Common myeloid progenitor, CD34-positive (primary cell): ENCODE data around the gene HOXB4.

Experiments used
- CTCF ChIA-PET: fragments of 350-600 bp; sonication (Branson Sonifier 250); formaldehyde crosslinking; loops from one replicate; lab custom pipeline; 2021; ENCODE audit warnings: antibody characterized with exemption; lab: Charles Lee
- POLR2A ChIA-PET: fragments of 350-600 bp; sonication (Branson Sonifier 250); formaldehyde crosslinking; loops from one replicate; lab custom pipeline; 2021; ENCODE audit warnings: antibody characterized with exemption; lab: Charles Lee
- DNase-seq, 3 donors: peaks; one replicate each; pipeline versions ENCODE4 v3.0.0 to v3.0.0-alpha.2; 2013
- H3K27ac ChIP-seq, 2 experiments: 1 replicate in 1 of 2; 2 replicates in 1 of 2; pipeline ENCODE4 v1.7.0; 2013; ENCODE audit warnings: inconsistent platforms in 2 of 2, low read length in 2 of 2, mild to moderate bottlenecking in 2 of 2, low read depth in 1 of 2, moderate library complexity in 1 of 2; ENCODE audit not compliant: severe bottlenecking in 2 of 2, insufficient read depth in 1 of 2, poor library complexity in 1 of 2
- H3K27me3 ChIP-seq, 5 experiments: replicated peaks in 2 of 5; 1 replicate in 3 of 5; 2 replicates in 2 of 5; pipeline versions ENCODE4 v1.6.1 to v1.7.0; 2013; ENCODE audit warnings: low read length in 4 of 5, mild to moderate bottlenecking in 2 of 5, moderate library complexity in 2 of 5, inconsistent platforms in 1 of 5; ENCODE audit not compliant: insufficient read depth in 5 of 5, control insufficient read depth in 4 of 5
- H3K36me3 ChIP-seq, 4 experiments: 1 replicate in 2 of 4; 2 replicates in 2 of 4; pipeline versions ENCODE4 v1.6.1 to v1.7.0; 2013; ENCODE audit warnings: low read length in 3 of 4, control low read depth in 1 of 4, mild to moderate bottlenecking in 1 of 4; ENCODE audit not compliant: control insufficient read depth in 4 of 4, insufficient read depth in 4 of 4
- H3K4me1 ChIP-seq, 4 experiments: 1 replicate in 3 of 4; 2 replicates in 1 of 4; pipeline versions ENCODE4 v1.6.1 to v1.7.1; 2013; ENCODE audit warnings: low read length in 3 of 4, mild to moderate bottlenecking in 3 of 4, control low read depth in 1 of 4, inconsistent platforms in 1 of 4, moderate library complexity in 1 of 4; ENCODE audit not compliant: control insufficient read depth in 4 of 4, insufficient read depth in 4 of 4; ENCODE audit errors: control extremely low read depth in 1 of 4
- H3K4me3 ChIP-seq, 7 experiments: 1 replicate in 4 of 7; 2 replicates in 3 of 7; pipeline versions ENCODE4 v1.5.1 to v1.7.0; 2013; ENCODE audit warnings: mild to moderate bottlenecking in 7 of 7, low read length in 6 of 7, moderate library complexity in 6 of 7, inconsistent platforms in 2 of 7, low read depth in 2 of 7, control low read depth in 1 of 7; ENCODE audit not compliant: insufficient read depth in 4 of 7, control insufficient read depth in 1 of 7; ENCODE audit errors: extremely low read depth in 1 of 7
- H3K9me3 ChIP-seq, 5 experiments: 1 replicate in 4 of 5; 2 replicates in 1 of 5; pipeline versions ENCODE4 v1.6.1 to v1.7.1; 2013; ENCODE audit warnings: low read length in 4 of 5, mild to moderate bottlenecking in 2 of 5, inconsistent platforms in 1 of 5, low read depth in 1 of 5, moderate library complexity in 1 of 5; ENCODE audit not compliant: control insufficient read depth in 4 of 5, insufficient read depth in 2 of 5; ENCODE audit errors: control extremely low read depth in 1 of 5
- WGBS: methylation state at CpG from one replicate; pipeline ENCODE4 v1.1.5; 2013; ENCODE audit not compliant: insufficient coverage; 5-methylcytosine and 5-hydroxymethylcytosine counted together

Gene HOXB4

GRCh38 chr17:48605409-48605919 is 27.3 kb upstream of the HOXB4 start:
- POLR2A ChIA-PET = no interaction called here
- H3K36me3 ChIP-seq = no peaks in the 10 kb centered on the region
- H3K9me3 ChIP-seq = no peaks in the 10 kb centered on the region
- peaks cover 0 to 39% (median 15%) of the 10 kb centered on the region in 4 experiments for H3K4me1 ChIP-seq
- DNase-seq = no peak
- peaks cover 8 to 82% (median 32%) of the 10 kb centered on the region in 5 experiments for H3K27me3 ChIP-seq
- no peak overlapping the region for H3K27ac ChIP-seq
- H3K4me3 ChIP-seq = peak overlapping the region in 1 of 7 experiments; percentile 72
- CTCF ChIA-PET = interaction anchor here (1.5 kb wide), 1 partner anchor 13 kb away, joined by 4 read pairs; no protein-coding TSS in a partner anchor
- WGBS = 94% methylated on average over 10 of the region's 10 CpGs

GRCh38 chr17:48604770-48605329 is 26.7 kb upstream of the HOXB4 start, which contains the start of gene HOXB6:
Gene HOXB6 (minus strand): TSS chr17:48604986. CDS start chr17:48598150, 6,836 bp downstream.
- peak within 1 kb of the TSS in 1 of 2 experiments; percentile 54 for H3K27ac ChIP-seq
- H3K4me3 ChIP-seq = peak within 1 kb of the TSS in 4 of 7 experiments; percentile 13 to 72 (median 61)
- H3K36me3 ChIP-seq = no peaks in the 10 kb centered on the region
- peaks cover 0 to 33% (median 8%) of the 10 kb centered on the region in 4 experiments for H3K4me1 ChIP-seq
- 72% methylated on average over 10 of the region's 16 CpGs for WGBS
- ChIA-PET POLR2A (interaction anchor here (0.8 kb wide), 1 partner anchor 1820 kb away, joined by 3 read pairs; no protein-coding TSS in a partner anchor), CTCF (interaction anchor here (1.0 to 1.5 kb wide), 2 partner anchors 12 to 342 kb away, joined by 3 to 4 read pairs; no protein-coding TSS in a partner anchor)
- H3K27me3 ChIP-seq = peaks cover 8 to 80% (median 32%) of the 10 kb centered on the region in 5 experiments
- no peak for DNase-seq
- no peaks in the 10 kb centered on the region for H3K9me3 ChIP-seq

- DNase-seq = no peak
- H3K9me3 ChIP-seq = no peaks in the 10 kb centered on the region
- H3K4me1 ChIP-seq = peaks cover 0 to 31% (median 8%) of the 10 kb centered on the region in 4 experiments
- H3K4me3 ChIP-seq = peak overlapping the region in 4 of 7 experiments; percentile 13 to 72 (median 61)
- ChIA-PET POLR2A (interaction anchor here (0.8 kb wide), 1 partner anchor 1821 kb away, joined by 3 read pairs; no protein-coding TSS in a partner anchor), CTCF (interaction anchor here (1.0 to 1.5 kb wide), 2 partner anchors 12 to 341 kb away, joined by 3 to 4 read pairs; no protein-coding TSS in a partner anchor)
- peaks cover 8 to 80% (median 32%) of the 10 kb centered on the region in 5 experiments for H3K27me3 ChIP-seq
- no peaks in the 10 kb centered on the region for H3K36me3 ChIP-seq
- H3K27ac ChIP-seq = peak overlapping the region in 1 of 2 experiments; percentile 54
- 84% methylated on average over 13 of the region's 21 CpGs for WGBS
Observed at GRCh38 chr17:48603959-48604769, 26.0 kb upstream of the HOXB4 start.

GRCh38 chr17:48601539-48602425 is 23.6 kb upstream of the HOXB4 start:
- Histone ChIP-seq H3K36me3 (no peaks in the 10 kb centered on the region), H3K27ac (no peak overlapping the region), H3K4me3 (peak overlapping the region in 2 of 7 experiments; percentile 20 to 57), H3K27me3 (peaks cover 2 to 73% (median 23%) of the 10 kb centered on the region in 5 experiments), H3K9me3 (no peaks in the 10 kb centered on the region), H3K4me1 (peaks cover 0 to 53% (median 25%) of the 10 kb centered on the region in 4 experiments)
- WGBS = 59% methylated on average over 28 of the region's 35 CpGs
- CTCF ChIA-PET = interaction anchor here (0.6 to 2.0 kb wide), 7 partner anchors 8 to 338 kb away, joined by 3 to 7 read pairs (median 3); partner anchors contain the start of gene HOXB7
- POLR2A ChIA-PET = interaction anchor here (0.6 kb wide), 1 partner anchor 250 kb away, joined by 3 read pairs; no protein-coding TSS in a partner anchor
- DNase-seq = no peak

- Histone ChIP-seq H3K4me3 (no peak overlapping the region), H3K27me3 (peaks cover 0 to 68% (median 21%) of the 10 kb centered on the region in 5 experiments), H3K27ac (no peak overlapping the region), H3K36me3 (no peaks in the 10 kb centered on the region), H3K9me3 (no peaks in the 10 kb centered on the region), H3K4me1 (peaks cover 0 to 59% (median 28%) of the 10 kb centered on the region in 4 experiments)
- ChIA-PET POLR2A (no interaction called here), CTCF (interaction anchor here (0.7 to 2.0 kb wide), 6 partner anchors 9 to 338 kb away, joined by 3 to 7 read pairs (median 3); partner anchors contain the start of gene HOXB7)
- DNase-seq = no peak
- 100% methylated on average over 4 of the region's 4 CpGs for WGBS
Observed at GRCh38 chr17:48601207-48601538, 23.0 kb upstream of the HOXB4 start.
